Neural progenitor cell (in vitro differentiated cells): ENCODE data around the gene PADI3. TPM values are rescaled to one million over a fixed set of nuclear protein-coding genes. Genes with fewer than 3 reads are reported as not detected.
A peak's percentile ranks its signal among the peaks of the same experiment; 100 is the strongest.

Source experiments
- DNase-seq: peaks from one replicate; pipeline ENCODE4 v3.0.0-alpha.2; 2016; ENCODE audit warnings: low spot score
- H2AFZ ChIP-seq: fragments of 200-600 bp; sonication (generic); replicated peaks from 2 replicates; pipeline ENCODE4 v1.6.1; 2016; ENCODE audit warnings: antibody characterized with exemption
- H3F3A ChIP-seq: fragments of 200-600 bp; sonication (generic); 2 replicates; pipeline ENCODE4 v1.6.1; 2016; ENCODE audit warnings: antibody characterized with exemption, low read depth
- H3K27ac ChIP-seq: fragments of 200-600 bp; sonication (generic); 2 replicates; pipeline ENCODE4 v1.5.1; 2016; ENCODE audit warnings: mild to moderate bottlenecking
- H3K27me3 ChIP-seq: fragments of 200-600 bp; sonication (generic); 2 replicates; pipeline ENCODE4 v1.6.1; 2016; ENCODE audit warnings: mild to moderate bottlenecking, moderate library complexity
- H3K36me3 ChIP-seq: fragments of 200-600 bp; sonication (generic); 2 replicates; pipeline ENCODE4 v1.5.1; 2016
- H3K4me1 ChIP-seq: fragments of 200-600 bp; sonication (generic); 2 replicates; pipeline ENCODE4 v1.6.1; 2016; ENCODE audit warnings: mixed run types
- H3K4me2 ChIP-seq: fragments of 200-600 bp; sonication (generic); 2 replicates; pipeline ENCODE4 v1.6.1; 2016
- H3K4me3 ChIP-seq: fragments of 200-600 bp; sonication (generic); 2 replicates; pipeline ENCODE4 v1.5.1; 2016
- H3K79me2 ChIP-seq: fragments of 200-600 bp; sonication (generic); 2 replicates; pipeline ENCODE4 v1.6.1; 2016; ENCODE audit warnings: low read depth
- H3K9ac ChIP-seq: fragments of 200-600 bp; sonication (generic); 2 replicates; pipeline ENCODE4 v1.6.1; 2016
- H3K9me3 ChIP-seq: fragments of 200-600 bp; sonication (generic); 2 replicates; pipeline ENCODE4 v1.5.1; 2016; ENCODE audit warnings: low read depth
- H4K20me1 ChIP-seq: fragments of 200-600 bp; sonication (generic); 2 replicates; pipeline ENCODE4 v1.6.1; 2016; ENCODE audit warnings: low read depth
- H3K27ac Mint-ChIP-seq: 3 replicates; pipeline ENCODE4 v1.8.0; 2021; ENCODE audit warnings: mixed read lengths
- H3K27me3 Mint-ChIP-seq: 2 replicates; pipeline ENCODE4 v1.8.0; 2022; ENCODE audit warnings: low read depth, mild to moderate bottlenecking, inconsistent platforms, moderate library complexity, mixed read lengths; ENCODE audit not compliant: insufficient read depth
- H3K36me3 Mint-ChIP-seq: 3 replicates; pipeline ENCODE4 v1.8.0; 2021; ENCODE audit warnings: mixed read lengths
- H3K4me1 Mint-ChIP-seq: 3 replicates; pipeline ENCODE4 v1.8.0; 2021; ENCODE audit warnings: mixed read lengths
- H3K4me3 Mint-ChIP-seq: 3 replicates; pipeline ENCODE4 v1.8.0; 2021; ENCODE audit warnings: mild to moderate bottlenecking, moderate library complexity, mixed read lengths
- H3K9me3 Mint-ChIP-seq: 3 replicates; pipeline ENCODE4 v1.8.0; 2020; ENCODE audit warnings: mixed read lengths
- EZH2 ChIP-seq: fragments of 200-600 bp; sonication (generic); IDR thresholded peaks from 2 replicates; pipeline ENCODE4 v1.6.1; 2017; ENCODE audit warnings: antibody characterized with exemption, mild to moderate bottlenecking, moderate library complexity
- EZH2phosphoT487 ChIP-seq: fragments of 200-600 bp; sonication (generic); IDR thresholded peaks from 2 replicates; pipeline ENCODE4 v1.6.1; 2017; ENCODE audit warnings: antibody characterized with exemption
- total RNA-seq: library from RNA; depleted of rRNA; stranded (reverse); fragments of >200 nt; gene quantifications from 2 replicates; pipeline ENCODE4 v1.2.3, GENCODE V29; 2015; ENCODE audit warnings: low replicate concordance
- TF ChIP-seq, protein P1 (sequence below): fragments of 200-600 bp; sonication (generic); IDR thresholded peaks from 2 replicates; pipeline ENCODE4 v1.5.1; 2017; ENCODE audit warnings: antibody characterized with exemption, mild to moderate bottlenecking

PADI3 gene
- total RNA-seq, 1 donor from 2014 or later: 1.0 TPM

GRCh38 chr1:17227358-17227915, 21.5 kb upstream of the PADI3 start:
- DNase-seq: no peak
- no peaks in the 10 kb centered on the region for H3K9me3 Mint-ChIP-seq
- TF ChIP-seq, protein P1, sequence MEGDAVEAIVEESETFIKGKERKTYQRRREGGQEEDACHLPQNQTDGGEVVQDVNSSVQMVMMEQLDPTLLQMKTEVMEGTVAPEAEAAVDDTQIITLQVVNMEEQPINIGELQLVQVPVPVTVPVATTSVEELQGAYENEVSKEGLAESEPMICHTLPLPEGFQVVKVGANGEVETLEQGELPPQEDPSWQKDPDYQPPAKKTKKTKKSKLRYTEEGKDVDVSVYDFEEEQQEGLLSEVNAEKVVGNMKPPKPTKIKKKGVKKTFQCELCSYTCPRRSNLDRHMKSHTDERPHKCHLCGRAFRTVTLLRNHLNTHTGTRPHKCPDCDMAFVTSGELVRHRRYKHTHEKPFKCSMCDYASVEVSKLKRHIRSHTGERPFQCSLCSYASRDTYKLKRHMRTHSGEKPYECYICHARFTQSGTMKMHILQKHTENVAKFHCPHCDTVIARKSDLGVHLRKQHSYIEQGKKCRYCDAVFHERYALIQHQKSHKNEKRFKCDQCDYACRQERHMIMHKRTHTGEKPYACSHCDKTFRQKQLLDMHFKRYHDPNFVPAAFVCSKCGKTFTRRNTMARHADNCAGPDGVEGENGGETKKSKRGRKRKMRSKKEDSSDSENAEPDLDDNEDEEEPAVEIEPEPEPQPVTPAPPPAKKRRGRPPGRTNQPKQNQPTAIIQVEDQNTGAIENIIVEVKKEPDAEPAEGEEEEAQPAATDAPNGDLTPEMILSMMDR: no peak
- TF ChIP-seq EZH2 (no peak), EZH2phosphoT487 (no peak)
- no peak overlapping the region for H3K9ac ChIP-seq
- no peaks in the 10 kb centered on the region for H3K79me2 ChIP-seq
- H3K4me3 ChIP-seq: no peak overlapping the region
- H3K27ac ChIP-seq: no peak overlapping the region
- H3K9me3 ChIP-seq: no peaks in the 10 kb centered on the region
- H4K20me1 ChIP-seq: no peaks in the 10 kb centered on the region
- no peak overlapping the region for H3K4me3 Mint-ChIP-seq
- H2AFZ ChIP-seq: no peak overlapping the region
- H3K36me3 Mint-ChIP-seq: no peaks in the 10 kb centered on the region
- peak overlapping the region; percentile 91 for H3K27ac Mint-ChIP-seq
- H3K4me1 Mint-ChIP-seq: peaks cover 5% of the 10 kb centered on the region
- H3K4me1 ChIP-seq: no peaks in the 10 kb centered on the region
- no peaks in the 10 kb centered on the region for H3K36me3 ChIP-seq
- peaks cover 10% of the 10 kb centered on the region for H3K27me3 Mint-ChIP-seq
- H3K27me3 ChIP-seq: no peaks in the 10 kb centered on the region
- no peaks in the 10 kb centered on the region for H3F3A ChIP-seq
- H3K4me2 ChIP-seq: no peak overlapping the region

DNA sequence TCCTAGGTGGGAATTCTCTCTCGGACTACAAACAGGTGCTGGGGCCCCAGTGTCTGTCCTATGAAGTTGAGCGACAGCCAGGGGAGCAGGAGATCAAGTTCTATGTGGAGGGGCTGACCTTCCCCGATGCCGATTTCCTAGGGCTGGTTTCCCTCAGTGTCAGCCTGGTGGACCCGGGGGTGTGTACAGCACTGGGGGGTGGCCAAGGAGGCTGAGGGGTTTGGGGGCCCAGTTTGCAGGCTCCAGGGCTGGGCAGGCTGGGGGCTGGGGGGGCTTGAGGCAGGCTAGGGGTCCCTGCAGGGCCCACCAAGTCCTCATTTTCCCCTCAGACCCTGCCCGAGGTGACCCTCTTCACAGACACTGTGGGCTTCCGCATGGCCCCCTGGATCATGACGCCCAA, 20.3 kb upstream of the PADI3 start:
- H3K79me2 ChIP-seq: no peaks in the 10 kb centered on the region
- no peak overlapping the region for H3K4me3 ChIP-seq
- Mint-ChIP-seq H3K4me3 (no peak overlapping the region), H3K36me3 (no peaks in the 10 kb centered on the region), H3K4me1 (peaks cover 5% of the 10 kb centered on the region), H3K27me3 (peaks cover 10% of the 10 kb centered on the region), H3K27ac (no peak overlapping the region), H3K9me3 (no peaks in the 10 kb centered on the region)
- no peak overlapping the region for H3K9ac ChIP-seq
- H3K27me3 ChIP-seq: no peaks in the 10 kb centered on the region
- no peaks in the 10 kb centered on the region for H4K20me1 ChIP-seq
- no peak overlapping the region for H2AFZ ChIP-seq
- no peaks in the 10 kb centered on the region for H3K4me1 ChIP-seq
- H3K27ac ChIP-seq: no peak overlapping the region
- no peak overlapping the region for H3K4me2 ChIP-seq
- TF ChIP-seq EZH2phosphoT487 (no peak), EZH2 (no peak)
- TF ChIP-seq, protein P1: no peak
- no peaks in the 10 kb centered on the region for H3F3A ChIP-seq
- DNase-seq: no peak
- no peaks in the 10 kb centered on the region for H3K9me3 ChIP-seq
- no peaks in the 10 kb centered on the region for H3K36me3 ChIP-seq

GRCh38 chr1:17229379-17229778, 19.5 kb upstream of the PADI3 start:
- H3K4me1 ChIP-seq: no peaks in the 10 kb centered on the region
- H3K36me3 ChIP-seq: no peaks in the 10 kb centered on the region
- no peak overlapping the region for H3K9ac ChIP-seq
- no peak overlapping the region for H3K4me3 ChIP-seq
- H3K27ac ChIP-seq: no peak overlapping the region
- TF ChIP-seq EZH2phosphoT487: no peak
- TF ChIP-seq EZH2: no peak
- no peaks in the 10 kb centered on the region for H3K36me3 Mint-ChIP-seq
- H4K20me1 ChIP-seq: no peaks in the 10 kb centered on the region
- H3K79me2 ChIP-seq: no peaks in the 10 kb centered on the region
- no peaks in the 10 kb centered on the region for H3K27me3 ChIP-seq
- H3K27me3 Mint-ChIP-seq: peaks cover 10% of the 10 kb centered on the region
- no peak overlapping the region for H3K4me2 ChIP-seq
- no peaks in the 10 kb centered on the region for H3K9me3 ChIP-seq
- no peaks in the 10 kb centered on the region for H3K9me3 Mint-ChIP-seq
- no peak for DNase-seq
- no peaks in the 10 kb centered on the region for H3F3A ChIP-seq
- H2AFZ ChIP-seq: no peak overlapping the region
- peaks cover 5% of the 10 kb centered on the region for H3K4me1 Mint-ChIP-seq
- no peak overlapping the region for H3K4me3 Mint-ChIP-seq
- no peak overlapping the region for H3K27ac Mint-ChIP-seq

DNA sequence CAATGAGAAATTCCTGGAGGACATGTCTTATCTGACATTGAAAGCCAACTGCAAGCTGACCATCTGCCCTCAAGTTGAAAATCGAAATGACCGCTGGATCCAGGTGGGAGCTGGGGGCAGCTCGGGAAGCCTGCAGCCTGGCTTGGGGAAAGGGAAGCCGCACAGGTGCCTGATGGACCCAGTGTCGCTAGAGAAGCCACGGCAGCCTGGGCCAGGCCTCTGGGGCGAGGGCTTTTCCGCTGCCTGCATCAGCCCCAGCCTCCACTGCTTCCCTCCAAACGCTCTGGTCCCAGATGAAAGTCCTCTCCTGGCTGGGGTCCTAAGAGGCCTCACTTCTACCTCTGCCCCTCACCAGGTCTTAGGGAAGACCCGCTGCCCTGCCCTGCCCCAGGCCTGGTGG, 18.8 kb upstream of the PADI3 start:
- TF ChIP-seq EZH2: no peak
- no peak for TF ChIP-seq EZH2phosphoT487
- TF ChIP-seq, protein P1: no peak
- Mint-ChIP-seq H3K4me1 (peaks cover 5% of the 10 kb centered on the region), H3K36me3 (no peaks in the 10 kb centered on the region), H3K27me3 (peaks cover 6% of the 10 kb centered on the region), H3K4me3 (no peak overlapping the region), H3K9me3 (no peaks in the 10 kb centered on the region), H3K27ac (no peak overlapping the region)
- Histone ChIP-seq H3K9ac (no peak overlapping the region), H3K4me1 (no peaks in the 10 kb centered on the region), H3K27ac (no peak overlapping the region), H3K36me3 (no peaks in the 10 kb centered on the region), H3K79me2 (no peaks in the 10 kb centered on the region), H3K9me3 (no peaks in the 10 kb centered on the region), H3K4me2 (no peak overlapping the region), H2AFZ (no peak overlapping the region), H3K4me3 (no peak overlapping the region), H3F3A (no peaks in the 10 kb centered on the region), H3K27me3 (no peaks in the 10 kb centered on the region), H4K20me1 (no peaks in the 10 kb centered on the region)
- no peak for DNase-seq
